ENCODE data around the gene TNPO2. TPM values are rescaled to one million over a fixed set of nuclear protein-coding genes. Genes with fewer than 3 reads are reported as not detected.
A peak's percentile ranks its signal among the peaks of the same experiment; 100 is the strongest.

Gene TNPO2
- total and polyA plus RNA-seq, 4 donors, result 29.5 to 63.0 (median 43.1) TPM

DNA sequence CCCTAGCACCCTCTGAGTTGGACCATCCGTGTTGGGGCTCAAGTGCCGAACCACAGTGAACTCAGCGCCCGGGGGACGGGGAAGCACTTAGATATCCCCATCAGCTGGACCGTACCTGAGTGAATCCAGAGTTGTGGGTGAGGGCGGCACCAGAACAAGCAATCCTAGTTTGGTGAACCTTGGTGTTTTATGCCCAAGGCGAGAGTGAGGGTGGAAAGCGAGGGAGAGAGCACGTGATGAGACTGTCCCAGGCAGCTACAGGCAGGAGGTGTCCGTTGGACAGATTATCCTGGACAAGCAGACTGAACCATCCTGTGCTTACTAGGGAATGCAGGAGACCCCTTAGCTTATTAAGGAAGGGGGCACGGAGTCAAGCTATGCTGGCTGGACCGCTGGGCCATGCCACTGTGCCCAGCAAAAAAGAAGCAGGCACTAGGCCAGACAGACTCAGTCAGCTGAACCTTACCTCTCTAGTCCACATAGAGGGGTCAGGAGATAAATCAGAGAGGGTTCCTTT is 14.2 kb upstream of the TNPO2 start:
- DNase-seq, result no peak
- Histone ChIP-seq H3K9ac (ENCODE audit: insufficient read depth in 1 of 2, low read length in 2 of 2) (peak overlapping the region; percentile 87 to 92), H3K9me3 (ENCODE audit: control insufficient read depth in 4 of 4, insufficient read depth in 3 of 4, low read length in 3 of 4) (no peaks in the 10 kb centered on the region), H3K4me3 (peak overlapping the region; percentile 85), H3K4me1 (ENCODE audit: control insufficient read depth in 5 of 5, insufficient read depth in 5 of 5, low read length in 5 of 5) (peaks cover 5 to 21% (median 9%) of the 10 kb centered on the region in 5 donors), H3K36me3 (ENCODE audit: control insufficient read depth in 4 of 4, insufficient read depth in 4 of 4, low read length in 4 of 4) (peaks cover 0 to 9% (median 3%) of the 10 kb centered on the region in 4 donors), H3K27ac (ENCODE audit: low read depth in 1 of 2, low read length in 1 of 2) (no peak overlapping the region), H3K27me3 (ENCODE audit: control insufficient read depth in 3 of 3, insufficient read depth in 3 of 3, low read length in 2 of 3) (no peaks in the 10 kb centered on the region)
- WGBS, 2 donors, result 12 to 14% methylated on average over 13 of the region's 13 CpGs
- no peak for TF ChIP-seq CTCF (IDR thresholded peaks at IDR 0.05; ENCODE audit: control extremely low read depth, extremely low read depth)
- ATAC-seq (ENCODE audit: insufficient read depth, low FRiP score), result no peak

DNA sequence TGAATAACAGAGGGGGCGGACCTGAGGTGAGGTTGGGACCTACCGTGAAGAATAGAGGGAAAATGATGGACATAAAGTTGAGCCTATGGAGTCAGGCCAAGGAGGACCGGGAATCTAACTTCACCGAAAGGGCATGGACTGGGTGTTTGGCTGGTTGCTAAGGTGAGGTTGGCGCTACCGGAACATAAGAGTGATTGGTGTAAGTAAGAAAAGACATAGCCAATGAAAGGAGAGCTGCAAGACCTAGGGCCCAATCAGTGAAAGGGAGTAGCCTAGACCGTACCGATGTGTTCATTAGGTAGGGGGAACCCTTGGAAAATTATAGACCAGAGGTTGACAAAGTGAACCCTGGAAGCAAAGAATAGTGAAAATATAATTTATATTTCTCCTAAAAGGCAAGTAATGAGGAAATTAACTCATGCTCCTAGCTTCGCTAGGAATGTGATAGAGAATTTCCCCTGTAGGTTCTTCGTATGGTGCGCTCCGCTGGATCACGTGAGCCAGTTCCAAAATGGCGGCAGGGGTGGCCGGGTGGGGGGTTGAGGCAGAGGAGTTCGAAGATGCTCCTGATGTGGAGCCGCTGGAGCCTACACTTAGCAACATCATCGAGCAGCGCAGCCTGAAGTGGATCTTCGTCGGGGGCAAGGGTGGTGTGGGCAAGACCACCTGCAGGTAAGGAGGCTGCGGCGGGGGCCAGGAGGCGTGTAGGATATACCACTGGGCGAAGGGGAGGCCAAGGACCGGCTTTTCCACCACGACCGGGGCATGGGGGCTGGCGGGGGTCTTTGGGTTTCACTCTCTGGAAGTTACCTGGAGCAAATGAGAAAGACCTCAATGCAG is 13.5 kb upstream of the TNPO2 start, which contains the start of gene GET3:
GET3 (plus strand) TSS at position 503 of the 840 bp plus-strand sequence; CDS start at position 512, 9 bp downstream.
- WGBS, 2 donors, result 1% methylated on average over 29 of the region's 29 CpGs
- H3K4me1 ChIP-seq (ENCODE audit: control insufficient read depth in 5 of 5, insufficient read depth in 5 of 5, low read length in 5 of 5), result peaks cover 7 to 28% (median 10%) of the 10 kb centered on the region in 5 donors
- ATAC-seq (ENCODE audit: insufficient read depth, low FRiP score) (peak; percentile 87), DNase-seq (peak; percentile 97 to 100 (median 99))
- peak within 1 kb of the TSS; percentile 77 to 78 for H3K27ac ChIP-seq (ENCODE audit: low read depth in 1 of 2, low read length in 1 of 2)
- H3K27me3 ChIP-seq (ENCODE audit: control insufficient read depth in 3 of 3, insufficient read depth in 3 of 3, low read length in 2 of 3), result no peaks in the 10 kb centered on the region
- TF ChIP-seq CTCF (IDR thresholded peaks at IDR 0.05; ENCODE audit: control extremely low read depth, extremely low read depth), result no peak
- H3K4me3 ChIP-seq, result peak within 1 kb of the TSS; percentile 85
- peak within 1 kb of the TSS; percentile 87 to 92 for H3K9ac ChIP-seq (ENCODE audit: insufficient read depth in 1 of 2, low read length in 2 of 2)
- no peaks in the 10 kb centered on the region for H3K9me3 ChIP-seq (ENCODE audit: control insufficient read depth in 4 of 4, insufficient read depth in 3 of 4, low read length in 3 of 4)
- H3K36me3 ChIP-seq (ENCODE audit: control insufficient read depth in 4 of 4, insufficient read depth in 4 of 4, low read length in 4 of 4), result peaks cover 0 to 7% (median 5%) of the 10 kb centered on the region in 4 donors

- no peak for TF ChIP-seq CTCF (IDR thresholded peaks at IDR 0.05; ENCODE audit: control extremely low read depth, extremely low read depth)
- Histone ChIP-seq H3K27ac (ENCODE audit: low read depth in 1 of 2, low read length in 1 of 2) (peak overlapping the region; percentile 97 to 99), H3K4me1 (ENCODE audit: control insufficient read depth in 5 of 5, insufficient read depth in 5 of 5, low read length in 5 of 5) (peaks cover 7 to 30% (median 13%) of the 10 kb centered on the region in 5 donors), H3K36me3 (ENCODE audit: control insufficient read depth in 4 of 4, insufficient read depth in 4 of 4, low read length in 4 of 4) (peaks cover 4 to 27% (median 20%) of the 10 kb centered on the region in 4 donors), H3K27me3 (ENCODE audit: control insufficient read depth in 3 of 3, insufficient read depth in 3 of 3, low read length in 2 of 3) (no peaks in the 10 kb centered on the region), H3K9ac (ENCODE audit: insufficient read depth in 1 of 2, low read length in 2 of 2) (peak overlapping the region; percentile 59 to 94), H3K9me3 (ENCODE audit: control insufficient read depth in 4 of 4, insufficient read depth in 3 of 4, low read length in 3 of 4) (no peaks in the 10 kb centered on the region), H3K4me3 (peak overlapping the region; percentile 90)
- DNase-seq (peak; percentile 43 to 56 (median 51)), ATAC-seq (ENCODE audit: insufficient read depth, low FRiP score) (no peak)
- WGBS, 2 donors, result 1 to 2% methylated on average over 15 of the region's 15 CpGs
Measured at GRCh38 chr19:12733369-12734214, 9.9 kb upstream of the TNPO2 start.

All from lung (tissue), 12 donors.